Heart right ventricle (tissue), 16 donors: ENCODE results near the gene KPNA1. TPM values are rescaled to one million over a fixed set of nuclear protein-coding genes. Genes with fewer than 3 reads are reported as not detected.

ENCODE experiments used
- ATAC-seq, 8 donors: fragments of 200-7000 bp; cut with Tn5 transposase; one replicate each; pipeline ENCODE4 v1.9.1; 2020; ENCODE audit warnings: mild to moderate bottlenecking in 8 of 8, moderate library complexity in 8 of 8, moderate number of reproducible peaks in 1 of 8
- DNase-seq, 2 donors: peaks; one replicate each; pipeline ENCODE4 v3.0.0-alpha.2; 2020
- H3K27ac ChIP-seq, 10 donors: fragments of 200-600 bp; sonication (generic) in 2 of 10; one replicate each; pipeline versions ENCODE4 v1.5.0 to v1.8.0; 2020 to 2022; ENCODE audit warnings: mild to moderate bottlenecking in 3 of 10
- H3K27me3 ChIP-seq, 7 donors: fragments of 200-600 bp; one replicate each; pipeline ENCODE4 v1.8.0; 2021 to 2022; ENCODE audit warnings: mild to moderate bottlenecking in 2 of 7
- H3K36me3 ChIP-seq, 9 donors: fragments of 200-600 bp; sonication (generic) in 1 of 9; one replicate each; pipeline versions ENCODE4 v1.5.0 to v1.8.0; 2020 to 2022; ENCODE audit warnings: mild to moderate bottlenecking in 2 of 9
- H3K4me1 ChIP-seq, 9 donors: fragments of 200-600 bp; sonication (generic) in 1 of 9; one replicate each; pipeline versions ENCODE4 v1.5.0 to v1.8.0; 2020 to 2022; ENCODE audit warnings: mild to moderate bottlenecking in 4 of 9
- H3K4me3 ChIP-seq, 10 donors: fragments of 200-600 bp; sonication (generic) in 2 of 10; one replicate each; pipeline versions ENCODE4 v1.5.0 to v1.8.0; 2020 to 2022; ENCODE audit warnings: mild to moderate bottlenecking in 7 of 10, moderate library complexity in 2 of 10
- H3K9me3 ChIP-seq, 11 donors: fragments of 200-600 bp in 10 of 11; sonication (generic) in 2 of 11; one replicate each; pipeline versions ENCODE4 v1.5.0 to v1.8.0; 2013 to 2022; ENCODE audit warnings: mild to moderate bottlenecking in 2 of 11, control low read depth in 1 of 11, moderate library complexity in 1 of 11
- CTCF ChIP-seq, 9 donors: fragments of 200-600 bp; sonication (generic) in 2 of 9; IDR thresholded peaks; one replicate each; pipeline versions ENCODE4 v1.5.0 to v1.8.0; 2021 to 2022; ENCODE audit warnings: antibody characterized with exemption in 9 of 9, mild to moderate bottlenecking in 5 of 9, moderate library complexity in 1 of 9
- WGBS, 2 donors: extraction: QIAGEN DNeasy Blood & Tissue Kit; methylation state at CpG; one replicate each; pipeline ENCODE4 v1.1.7; 2013; ENCODE audit warnings: inconsistent platforms in 1 of 2; 5-methylcytosine and 5-hydroxymethylcytosine counted together
- intact Hi-C, 10 donors: fragments of 100-400 bp; cut with DNase I; formaldehyde crosslinking; loops; one replicate each; pipeline versions ENCODE4 v1.11.1 to v1.14.2; 2022
- polyA plus RNA-seq, 2 donors: library from polyadenylated mRNA; stranded (reverse); fragments of 200-250 nt; gene quantifications; one replicate each; pipeline ENCODE4 v1.2.3, GENCODE V29; 2013
- total RNA-seq, 10 donors: library from RNA; stranded (reverse); fragmentation: NEBNext Ultra II Directional in 3 of 10; extraction: Animal tissue kit (Norgen Biotek cat#: 25700) in 3 of 10; gene quantifications; one replicate each; pipeline versions ENCODE4 v1.2.1 to v1.2.4, GENCODE V29; 2021 to 2023
- donor health status: Arrhythmogenic right ventricular cardiomyopathy.
- donor health status: ischemic (EF 13 %, LVEDD 7.1; RV severe dilation, severe dysfunction).
- donor health status: healthy with polysubstance abuse.
- donor health status: DM: no; HTN: yes; CAD: no.
- donor health status: DM: no; HTN: no; CAD: no.
- donor health status: ischemic (EF 25% LVEDD 6.9; RV normal size, moderate dysfunction).
- donor health status: ischemic (EF 25% LVEDD 5.7; RV mildly dilated, moderate dysfunction).
- donor health status: healthy.
- donor health status: DM: yes; HTN: yes; CAD: no.
- donor health status: Ischemic cardiomyopathy.
- donor health status: ischemic (EF 35%, LVEDD 5.7; RV mildly dilated, moderate dysfunction).
- donor health status: nonischemic (EF 11% LVEDD 7.7; RV severe dilation, severe dysfunction).
- donor health status: DM: yes; HTN: yes; CAD: no.
- donor health status: PGD.
- donor health status: ischemic (EF 29% LVEDD 5.4; RV normal size, mild dysfunction).
- donor health status: nonischemic (EF 23%, LVEDD 6.1; RV moderate dilation, normal function).

The KPNA1 gene
- total and polyA plus RNA-seq, 12 donors = 14.5 to 121 (median 84.1) TPM

GRCh38 chr3:122435950-122436349, 78.8 kb downstream of the KPNA1 start:
- H3K4me3 ChIP-seq = no peak overlapping the region
- no peak for TF ChIP-seq CTCF (IDR thresholded peaks at IDR 0.05)
- intact Hi-C loops = no loop called here

GRCh38 chr3:122430371-122430770, 84.4 kb downstream of the KPNA1 start:
- Histone ChIP-seq H3K27me3 (no peaks in the 10 kb centered on the region), H3K9me3 (peaks cover 0 to 13% (median 0%) of the 10 kb centered on the region in 11 donors), H3K27ac (no peak overlapping the region), H3K4me1 (no peaks in the 10 kb centered on the region), H3K36me3 (peaks cover 0 to 98% (median 41%) of the 10 kb centered on the region in 9 donors), H3K4me3 (no peak overlapping the region)
- no peak for ATAC-seq
- intact Hi-C loops = no loop called here
- no peak for TF ChIP-seq CTCF (IDR thresholded peaks at IDR 0.05)
- WGBS, 2 donors = 98 to 100% methylated on average over 2 of the region's 2 CpGs
- no peak for DNase-seq

More at GRCh38 chr3:122435950-122436349, 78.8 kb downstream of the KPNA1 start:
- 93 to 97% methylated on average over 9 of the region's 9 CpGs for WGBS, 2 donors
- Histone ChIP-seq H3K4me1 (no peaks in the 10 kb centered on the region), H3K9me3 (peaks cover 0 to 15% (median 8%) of the 10 kb centered on the region in 11 donors), H3K27me3 (no peaks in the 10 kb centered on the region), H3K27ac (no peak overlapping the region), H3K36me3 (peaks cover 3 to 100% (median 69%) of the 10 kb centered on the region in 9 donors)
- DNase-seq (no peak), ATAC-seq (no peak)

GRCh38 chr3:122427857-122428471, 86.8 kb downstream of the KPNA1 start:
- 86 to 89% methylated on average over 2 of the region's 2 CpGs for WGBS, 2 donors

GRCh38 chr3:122421836-122422235, 92.9 kb downstream of the KPNA1 start:
- H3K27ac ChIP-seq = no peak overlapping the region
- ATAC-seq (no peak), DNase-seq (no peak)
- H3K9me3 ChIP-seq = no peaks in the 10 kb centered on the region
- H3K4me1 ChIP-seq = peaks cover 3 to 10% (median 7%) of the 10 kb centered on the region in 9 donors
- no peak overlapping the region for H3K4me3 ChIP-seq
- 92 to 96% methylated on average over 2 of the region's 2 CpGs for WGBS, 2 donors
- peaks cover 0 to 58% (median 21%) of the 10 kb centered on the region in 9 donors for H3K36me3 ChIP-seq
- intact Hi-C loops = no loop called here
- H3K27me3 ChIP-seq = no peaks in the 10 kb centered on the region
- no peak for TF ChIP-seq CTCF (IDR thresholded peaks at IDR 0.05)

More at GRCh38 chr3:122427857-122428471, 86.8 kb downstream of the KPNA1 start:
- no peak for ATAC-seq
- Histone ChIP-seq H3K36me3 (peaks cover 0 to 98% (median 42%) of the 10 kb centered on the region in 9 donors), H3K27ac (no peak overlapping the region), H3K27me3 (no peaks in the 10 kb centered on the region), H3K4me1 (no peaks in the 10 kb centered on the region), H3K9me3 (peaks cover 0 to 13% (median 0%) of the 10 kb centered on the region in 11 donors), H3K4me3 (no peak overlapping the region)
- no peak for TF ChIP-seq CTCF (IDR thresholded peaks at IDR 0.05)
- intact Hi-C loops = no loop called here
- no peak for DNase-seq
